NB4 (cell line): ENCODE data around the gene RXRG.

ENCODE experiments used
- DNase-seq: peaks from one replicate; pipeline ENCODE4 v3.0.0; 2010; ENCODE audit warnings: low read depth
- H3K4me3 ChIP-seq: one replicate; pipeline ENCODE4 v1.5.1; 2011; ENCODE audit warnings: mild to moderate bottlenecking, low read depth, low read length, moderate library complexity
- CTCF ChIP-seq: IDR thresholded peaks from one replicate; pipeline ENCODE4 v1.5.1; 2012; ENCODE audit warnings: low read depth, low read length
- MYC ChIP-seq: IDR thresholded peaks from 2 replicates; pipeline ENCODE4 v1.6.1; 2011; ENCODE audit warnings: low read depth, low read length
- POLR2A ChIP-seq: IDR thresholded peaks from 2 replicates; pipeline ENCODE4 v1.6.1; 2011; ENCODE audit warnings: mild to moderate bottlenecking; ENCODE audit not compliant: insufficient read length; ENCODE audit errors: extremely low read depth
- TF ChIP-seq, protein P1 (sequence below): IDR thresholded peaks from 2 replicates; pipeline ENCODE4 v1.6.1; 2011; ENCODE audit warnings: low read depth, low read length

RXRG gene

GRCh38 chr1:165353731-165354671 is 90.9 kb downstream of the RXRG start:
- TF ChIP-seq POLR2A (no peak), CTCF (no peak), MYC (no peak)
- TF ChIP-seq, protein P1, sequence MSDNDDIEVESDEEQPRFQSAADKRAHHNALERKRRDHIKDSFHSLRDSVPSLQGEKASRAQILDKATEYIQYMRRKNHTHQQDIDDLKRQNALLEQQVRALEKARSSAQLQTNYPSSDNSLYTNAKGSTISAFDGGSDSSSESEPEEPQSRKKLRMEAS: no peak
- no peak for DNase-seq
- H3K4me3 ChIP-seq: no peak overlapping the region

GRCh38 chr1:165352442-165353293 is 92.3 kb downstream of the RXRG start:
- no peak for DNase-seq
- TF ChIP-seq MYC: no peak
- TF ChIP-seq, protein P1: no peak
- no peak for TF ChIP-seq CTCF
- no peak for TF ChIP-seq POLR2A
- H3K4me3 ChIP-seq: no peak overlapping the region

DNA sequence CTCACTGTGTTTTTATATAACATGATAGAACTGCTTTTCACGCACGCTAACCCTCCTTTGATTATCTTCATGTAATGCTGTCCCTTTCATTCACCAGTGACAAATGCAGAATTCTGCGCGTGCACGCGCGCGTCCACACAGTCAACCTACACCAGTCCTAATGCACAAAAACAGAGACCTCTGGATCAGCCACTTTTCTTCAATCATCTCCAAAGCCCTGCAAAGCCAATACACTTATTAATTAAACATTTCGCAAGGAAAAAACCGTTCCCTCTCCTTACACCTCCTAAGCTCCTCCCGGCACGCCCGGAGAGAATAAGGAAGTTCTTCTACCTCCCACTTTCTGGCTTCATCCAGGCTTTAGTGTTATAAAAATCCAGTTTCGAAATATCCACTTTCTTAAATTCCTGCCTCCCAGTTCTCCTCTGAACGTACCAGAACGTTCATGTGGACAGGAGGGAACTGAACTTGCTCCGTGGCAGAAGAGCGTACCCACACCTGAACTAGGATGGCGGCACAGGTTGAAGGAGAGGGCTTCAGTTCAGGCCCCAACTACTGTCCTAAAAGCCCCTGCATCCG is 93.0 kb downstream of the RXRG start:
- TF ChIP-seq, protein P1: no peak
- TF ChIP-seq CTCF (no peak), POLR2A (no peak), MYC (no peak)
- no peak overlapping the region for H3K4me3 ChIP-seq
- no peak for DNase-seq
